Lung microvascular endothelial cell (primary cell): ENCODE results near the gene PEX11A. TPM values are rescaled to one million over a fixed set of nuclear protein-coding genes. Genes with fewer than 3 reads are reported as not detected.
"Not testable (repeated sequence)": the region's sequence is repeated elsewhere in the genome, so short reads cannot be mapped to it uniquely, and the experiment has no call there.

ENCODE experiments used
- DNase-seq, 2 donors: peaks; one replicate each; pipeline versions ENCODE4 v3.0.0 to v3.0.0-alpha.2; 2010; ENCODE audit warnings: low read depth in 2 of 2
- total RNA-seq: library from RNA; depleted of rRNA; stranded (reverse); fragments of >200 nt; gene quantifications from 2 replicates; pipeline ENCODE4 v1.2.1, GENCODE V29; 2014

Gene PEX11A
- total RNA-seq = 3.7 and 3.8 TPM in 2 replicates

GRCh38 chr15:89690276-89691218 lies at the start of gene PEX11A, which contains the start of gene WDR93:
PEX11A (minus strand) TSS chr15:89690754; CDS start chr15:89690632, 122 bp downstream.
WDR93 (plus strand) TSS chr15:89690811; CDS start chr15:89701747, 10,936 bp downstream.
- DNase-seq = peak; percentile 60 to 71

GRCh38 chr15:89740137-89740536 lies 49.6 kb upstream of the PEX11A start:
- DNase-seq = peak; percentile 71 to 83

- no peak for DNase-seq
Measured at GRCh38 chr15:89735773-89736172, 45.2 kb upstream of the PEX11A start.

- DNase-seq = no peak
Measured at GRCh38 chr15:89732451-89733172, 42.1 kb upstream of the PEX11A start.

- DNase-seq = no peak
Measured at GRCh38 chr15:89731275-89731674, 40.7 kb upstream of the PEX11A start.

GRCh38 chr15:89728254-89728653 lies 37.7 kb upstream of the PEX11A start:
- peak in 1 of 2 donors; percentile 45 for DNase-seq

- no peak for DNase-seq
Measured at GRCh38 chr15:89725064-89725463, 34.5 kb upstream of the PEX11A start.

- no peak for DNase-seq
Measured at GRCh38 chr15:89724621-89725020, 34.1 kb upstream of the PEX11A start.

- DNase-seq = no peak
Measured at GRCh38 chr15:89723031-89723430, 32.5 kb upstream of the PEX11A start.

- no peak for DNase-seq
Measured at GRCh38 chr15:89714775-89715174, 24.2 kb upstream of the PEX11A start.

- no peak for DNase-seq
Measured at GRCh38 chr15:89707577-89707976, 17.0 kb upstream of the PEX11A start.

- DNase-seq = no peak
Measured at GRCh38 chr15:89704411-89704810, 13.9 kb upstream of the PEX11A start.

- no peak for DNase-seq
Measured at GRCh38 chr15:89695198-89695597, 4.6 kb upstream of the PEX11A start.

GRCh38 chr15:89693696-89694095 lies 3.1 kb upstream of the PEX11A start:
- no peak for DNase-seq

- no peak for DNase-seq
Measured at GRCh38 chr15:89693091-89693490, 2.5 kb upstream of the PEX11A start.

GRCh38 chr15:89689930-89690275 lies 651 bp downstream of the PEX11A start:
- DNase-seq = not testable (repeated sequence)

GRCh38 chr15:89686522-89686921 lies 4.0 kb downstream of the PEX11A start:
- DNase-seq = peak in 1 of 2 donors; percentile 42

- DNase-seq = no peak
Measured at GRCh38 chr15:89685995-89686394, 4.6 kb downstream of the PEX11A start.

GRCh38 chr15:89681146-89681545 lies 9.4 kb downstream of the PEX11A start:
- no peak for DNase-seq

- peak in 1 of 2 donors; percentile 82 for DNase-seq
Measured at GRCh38 chr15:89680282-89680873, 10.2 kb downstream of the PEX11A start.

GRCh38 chr15:89679212-89679611 lies 11.3 kb downstream of the PEX11A start, which contains the start of gene PLIN1:
PLIN1 (minus strand) TSS chr15:89679367; CDS start chr15:89677489, 1,878 bp downstream.
- no peak for DNase-seq

- DNase-seq = no peak
Measured at GRCh38 chr15:89677381-89677780, 13.2 kb downstream of the PEX11A start.
